NCI-H446 (cell line): ENCODE data around the gene TAF11L13.
"Not testable (repeated sequence)": the region's sequence is repeated elsewhere in the genome, so short reads cannot be mapped to it uniquely, and the experiment has no call there.

Experiments
- DNase-seq, 2 experiments: peaks; one replicate each; lab custom pipeline; 2025; lab: John Stamatoyannopoulos, UW

TAF11L13 gene

GRCh38 chr5:17631788-17632187 is at the start of gene TAF11L13:
Gene TAF11L13 (plus strand): TSS chr5:17632088.
- DNase-seq: not testable (repeated sequence)

- not testable (repeated sequence) for DNase-seq
Observed at GRCh38 chr5:17585658-17586057, 46.2 kb upstream of the TAF11L13 start, which contains the start of gene TAF11L7. Gene TAF11L7 (minus strand): TSS chr5:17585758.

GRCh38 chr5:17590860-17591259 is 41.0 kb upstream of the TAF11L13 start, which contains the start of gene TAF11L8:
Gene TAF11L8 (minus strand): TSS chr5:17590960.
- DNase-seq: not testable (repeated sequence)

- not testable (repeated sequence) for DNase-seq
Observed at GRCh38 chr5:17594255-17594654, 37.6 kb upstream of the TAF11L13 start, which contains the start of gene TAF11L9. Gene TAF11L9 (minus strand): TSS chr5:17594394.

- DNase-seq: not testable (repeated sequence)
Observed at GRCh38 chr5:17597728-17598127, 34.2 kb upstream of the TAF11L13 start, which contains the start of gene TAF11L10. Gene TAF11L10 (minus strand): TSS chr5:17597828.

- not testable (repeated sequence) for DNase-seq
Observed at GRCh38 chr5:17603880-17604279, 28.0 kb upstream of the TAF11L13 start, which contains the start of gene TAF11L11. Gene TAF11L11 (plus strand): TSS chr5:17604183.

- no peak for DNase-seq
Observed at GRCh38 chr5:17604951-17605350, 26.9 kb upstream of the TAF11L13 start.

- not testable (repeated sequence) for DNase-seq
Observed at GRCh38 chr5:17607461-17607860, 24.4 kb upstream of the TAF11L13 start.

- DNase-seq: not testable (repeated sequence)
Observed at GRCh38 chr5:17610092-17610491, 21.8 kb upstream of the TAF11L13 start, which contains the start of gene TAF11L12. Gene TAF11L12 (plus strand): TSS chr5:17610392.

GRCh38 chr5:17614872-17615605 is 16.8 kb upstream of the TAF11L13 start:
- DNase-seq: no peak

- DNase-seq: no peak
Observed at GRCh38 chr5:17619354-17619753, 12.5 kb upstream of the TAF11L13 start.

GRCh38 chr5:17620627-17621026 is 11.3 kb upstream of the TAF11L13 start:
- DNase-seq: no peak

GRCh38 chr5:17625686-17626085 is 6.2 kb upstream of the TAF11L13 start:
- DNase-seq: no peak

- no peak for DNase-seq
Observed at GRCh38 chr5:17634160-17634559, 2.3 kb downstream of the TAF11L13 start, which contains the start of gene TAF11L14. Gene TAF11L14 (plus strand): TSS chr5:17634460.

- not testable (repeated sequence) for DNase-seq
Observed at GRCh38 chr5:17649232-17649631, 17.3 kb downstream of the TAF11L13 start.

GRCh38 chr5:17655201-17655759 is 23.4 kb downstream of the TAF11L13 start:
- not testable (repeated sequence) for DNase-seq

- DNase-seq: no peak
Observed at GRCh38 chr5:17655921-17656320, 24.0 kb downstream of the TAF11L13 start.

- no peak for DNase-seq
Observed at GRCh38 chr5:17663182-17663581, 31.3 kb downstream of the TAF11L13 start.

GRCh38 chr5:17665836-17666235 is 33.9 kb downstream of the TAF11L13 start:
- DNase-seq: no peak

GRCh38 chr5:17666726-17667235 is 34.9 kb downstream of the TAF11L13 start:
- no peak for DNase-seq

GRCh38 chr5:17670353-17670752 is 38.5 kb downstream of the TAF11L13 start:
- no peak for DNase-seq

GRCh38 chr5:17678751-17679324 is 47.0 kb downstream of the TAF11L13 start:
- DNase-seq: no peak
